Measurements from ENCODE around the gene A2ML1.
"Not testable (repeated sequence)": the region's sequence is repeated elsewhere in the genome, so short reads cannot be mapped to it uniquely, and the experiment has no call there.

The A2ML1 gene

GRCh38 chr12:8917031-8917430 is 94.6 kb downstream of the A2ML1 start:
- no peak overlapping the region for H3K4me3 ChIP-seq (ENCODE audit: low read depth, low read length)
- DNase-seq (ENCODE audit: low read depth) = no peak
- TF ChIP-seq CTCF (IDR thresholded peaks at IDR 0.05; ENCODE audit: low read depth, low read length, missing control alignments) = no peak

- no peak for TF ChIP-seq CTCF (IDR thresholded peaks at IDR 0.05; ENCODE audit: low read depth, low read length, missing control alignments)
- no peak for DNase-seq (ENCODE audit: low read depth)
- H3K4me3 ChIP-seq (ENCODE audit: low read depth, low read length) = no peak overlapping the region
These were observed 95.3 kb downstream of the A2ML1 start for GRCh38 chr12:8917751-8918150.

GRCh38 chr12:8919643-8920042 is 97.2 kb downstream of the A2ML1 start:
- H3K4me3 ChIP-seq (ENCODE audit: low read depth, low read length); DNase-seq (ENCODE audit: low read depth): not testable (repeated sequence)

- no peak for DNase-seq (ENCODE audit: low read depth)
- H3K4me3 ChIP-seq (ENCODE audit: low read depth, low read length) = no peak overlapping the region
- no peak for TF ChIP-seq CTCF (IDR thresholded peaks at IDR 0.05; ENCODE audit: low read depth, low read length, missing control alignments)
These were observed 100.1 kb downstream of the A2ML1 start for GRCh38 chr12:8922544-8922943.
